Measurements from ENCODE around the gene RSPO4.

DNA sequence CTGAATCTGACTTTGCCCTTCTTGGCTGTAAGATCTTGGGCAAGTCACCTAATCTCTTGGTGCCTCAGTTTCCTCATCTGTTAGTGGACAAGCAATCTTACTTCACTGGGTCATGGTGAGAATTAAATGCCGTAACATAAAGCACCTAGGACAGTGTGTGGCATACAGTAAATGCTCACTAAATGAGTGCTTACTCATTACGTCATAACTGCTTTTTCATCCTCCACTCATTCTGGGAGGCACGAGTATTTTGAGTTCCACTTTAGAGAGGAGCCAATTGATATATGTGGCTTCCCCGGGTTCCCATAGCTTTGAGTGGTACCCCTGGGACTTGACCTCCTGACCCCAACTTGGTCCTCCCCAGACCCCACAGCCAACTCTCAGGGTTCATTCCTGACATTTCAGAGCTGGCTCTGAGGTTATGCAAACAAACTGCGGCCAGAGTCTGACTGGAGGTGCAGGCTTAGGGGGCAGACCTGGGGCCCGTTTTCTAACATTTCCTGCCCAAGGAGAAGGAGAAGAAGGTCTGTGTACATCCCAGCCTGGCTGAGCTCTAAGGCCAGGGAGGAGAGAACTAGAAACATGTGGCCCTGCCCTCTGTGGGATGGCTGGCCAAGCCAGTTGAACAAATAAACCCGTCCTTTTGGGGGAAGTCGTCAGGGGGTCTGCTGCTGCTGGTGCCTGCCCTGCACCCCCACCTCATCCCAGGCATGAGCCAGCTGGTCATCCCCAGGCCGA is 91.8 kb downstream of the RSPO4 start:
- TF ChIP-seq ZNF668 (CRISPR knock-in tag; IDR thresholded peaks at IDR 0.05) (no peak), POLR3A (IDR thresholded peaks at IDR 0.05; ENCODE audit: borderline replicate concordance, extremely low read depth, insufficient read depth, insufficient read length) (no peak), NR2F6 (CRISPR knock-in tag; IDR thresholded peaks at IDR 0.05) (no peak)
- TF ChIP-seq, protein P1, sequence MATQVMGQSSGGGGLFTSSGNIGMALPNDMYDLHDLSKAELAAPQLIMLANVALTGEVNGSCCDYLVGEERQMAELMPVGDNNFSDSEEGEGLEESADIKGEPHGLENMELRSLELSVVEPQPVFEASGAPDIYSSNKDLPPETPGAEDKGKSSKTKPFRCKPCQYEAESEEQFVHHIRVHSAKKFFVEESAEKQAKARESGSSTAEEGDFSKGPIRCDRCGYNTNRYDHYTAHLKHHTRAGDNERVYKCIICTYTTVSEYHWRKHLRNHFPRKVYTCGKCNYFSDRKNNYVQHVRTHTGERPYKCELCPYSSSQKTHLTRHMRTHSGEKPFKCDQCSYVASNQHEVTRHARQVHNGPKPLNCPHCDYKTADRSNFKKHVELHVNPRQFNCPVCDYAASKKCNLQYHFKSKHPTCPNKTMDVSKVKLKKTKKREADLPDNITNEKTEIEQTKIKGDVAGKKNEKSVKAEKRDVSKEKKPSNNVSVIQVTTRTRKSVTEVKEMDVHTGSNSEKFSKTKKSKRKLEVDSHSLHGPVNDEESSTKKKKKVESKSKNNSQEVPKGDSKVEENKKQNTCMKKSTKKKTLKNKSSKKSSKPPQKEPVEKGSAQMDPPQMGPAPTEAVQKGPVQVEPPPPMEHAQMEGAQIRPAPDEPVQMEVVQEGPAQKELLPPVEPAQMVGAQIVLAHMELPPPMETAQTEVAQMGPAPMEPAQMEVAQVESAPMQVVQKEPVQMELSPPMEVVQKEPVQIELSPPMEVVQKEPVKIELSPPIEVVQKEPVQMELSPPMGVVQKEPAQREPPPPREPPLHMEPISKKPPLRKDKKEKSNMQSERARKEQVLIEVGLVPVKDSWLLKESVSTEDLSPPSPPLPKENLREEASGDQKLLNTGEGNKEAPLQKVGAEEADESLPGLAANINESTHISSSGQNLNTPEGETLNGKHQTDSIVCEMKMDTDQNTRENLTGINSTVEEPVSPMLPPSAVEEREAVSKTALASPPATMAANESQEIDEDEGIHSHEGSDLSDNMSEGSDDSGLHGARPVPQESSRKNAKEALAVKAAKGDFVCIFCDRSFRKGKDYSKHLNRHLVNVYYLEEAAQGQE (IDR thresholded peaks at IDR 0.05; ENCODE audit: borderline replicate concordance) = no peak
- TF ChIP-seq, protein P1 (CRISPR knock-in tag; IDR thresholded peaks at IDR 0.05; ENCODE audit: low read depth) = no peak
- TF ChIP-seq, protein P2, sequence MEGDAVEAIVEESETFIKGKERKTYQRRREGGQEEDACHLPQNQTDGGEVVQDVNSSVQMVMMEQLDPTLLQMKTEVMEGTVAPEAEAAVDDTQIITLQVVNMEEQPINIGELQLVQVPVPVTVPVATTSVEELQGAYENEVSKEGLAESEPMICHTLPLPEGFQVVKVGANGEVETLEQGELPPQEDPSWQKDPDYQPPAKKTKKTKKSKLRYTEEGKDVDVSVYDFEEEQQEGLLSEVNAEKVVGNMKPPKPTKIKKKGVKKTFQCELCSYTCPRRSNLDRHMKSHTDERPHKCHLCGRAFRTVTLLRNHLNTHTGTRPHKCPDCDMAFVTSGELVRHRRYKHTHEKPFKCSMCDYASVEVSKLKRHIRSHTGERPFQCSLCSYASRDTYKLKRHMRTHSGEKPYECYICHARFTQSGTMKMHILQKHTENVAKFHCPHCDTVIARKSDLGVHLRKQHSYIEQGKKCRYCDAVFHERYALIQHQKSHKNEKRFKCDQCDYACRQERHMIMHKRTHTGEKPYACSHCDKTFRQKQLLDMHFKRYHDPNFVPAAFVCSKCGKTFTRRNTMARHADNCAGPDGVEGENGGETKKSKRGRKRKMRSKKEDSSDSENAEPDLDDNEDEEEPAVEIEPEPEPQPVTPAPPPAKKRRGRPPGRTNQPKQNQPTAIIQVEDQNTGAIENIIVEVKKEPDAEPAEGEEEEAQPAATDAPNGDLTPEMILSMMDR (IDR thresholded peaks at IDR 0.05 in 2 of 3, conservative IDR thresholded peaks at IDR 0.05 in 1 of 3; ENCODE audit: insufficient read depth in 2 of 3, low read depth in 1 of 3, low read length in 3 of 3) = no peak
- TF ChIP-seq, protein P3, sequence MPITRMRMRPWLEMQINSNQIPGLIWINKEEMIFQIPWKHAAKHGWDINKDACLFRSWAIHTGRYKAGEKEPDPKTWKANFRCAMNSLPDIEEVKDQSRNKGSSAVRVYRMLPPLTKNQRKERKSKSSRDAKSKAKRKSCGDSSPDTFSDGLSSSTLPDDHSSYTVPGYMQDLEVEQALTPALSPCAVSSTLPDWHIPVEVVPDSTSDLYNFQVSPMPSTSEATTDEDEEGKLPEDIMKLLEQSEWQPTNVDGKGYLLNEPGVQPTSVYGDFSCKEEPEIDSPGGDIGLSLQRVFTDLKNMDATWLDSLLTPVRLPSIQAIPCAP (CRISPR knock-in tag; IDR thresholded peaks at IDR 0.05; ENCODE audit: borderline replicate concordance) = no peak
